H1 (cell line): Measurements from ENCODE around the gene SORCS3. TPM values are rescaled to one million over a fixed set of nuclear protein-coding genes. Genes with fewer than 3 reads are reported as not detected.

Experiments used
- CTCF ChIA-PET: fragments of 300-600 bp; sonication (Branson Sonifier 250); formaldehyde crosslinking; loops from one replicate; lab custom pipeline; 2021; ENCODE audit not compliant: partially characterized antibody; lab: Charles Lee
- POLR2A ChIA-PET: fragments of 300-600 bp; sonication (Branson Sonifier 250); formaldehyde crosslinking; loops from one replicate; lab custom pipeline; 2021; ENCODE audit warnings: inconsistent platforms; ENCODE audit not compliant: partially characterized antibody; lab: Charles Lee
- DNase-seq, 2 experiments: peaks; one replicate each; pipeline versions ENCODE4 v3.0.0 to v3.0.0-alpha.2; 2010 to 2022; ENCODE audit warnings: low spot score in 2 of 2, low read depth in 1 of 2, mixed read lengths in 1 of 2
- FAIRE-seq: peaks from 2 replicates; lab custom pipeline; 2011; peaks lifted over from hg19 to GRCh38; lab: Jason Lieb, UNC
- H2AFZ ChIP-seq: 2 replicates; pipeline ENCODE4 v1.8.1; 2012; ENCODE audit warnings: low read length, inconsistent platforms
- H2AK5ac ChIP-seq: 2 replicates; pipeline ENCODE4 v1.6.1; 2013; ENCODE audit warnings: low read depth, low read length
- H2BK120ac ChIP-seq: replicated peaks from 2 replicates; pipeline ENCODE3; 2013; ENCODE audit warnings: low read depth, low read length, inconsistent platforms
- H2BK12ac ChIP-seq: 2 replicates; pipeline ENCODE4 v1.6.1; 2013; ENCODE audit warnings: low read depth, low read length
- H2BK15ac ChIP-seq: 2 replicates; pipeline ENCODE4 v1.6.1; 2013; ENCODE audit warnings: low read length
- H2BK20ac ChIP-seq: 2 replicates; pipeline ENCODE4 v1.6.1; 2013; ENCODE audit warnings: low read length
- H2BK5ac ChIP-seq: 2 replicates; pipeline ENCODE4 v1.6.1; 2013; ENCODE audit warnings: low read depth, low read length
- H3K14ac ChIP-seq: 2 replicates; pipeline ENCODE4 v1.6.1; 2013; ENCODE audit warnings: inconsistent platforms; ENCODE audit not compliant: insufficient read length
- H3K18ac ChIP-seq: 2 replicates; pipeline ENCODE4 v1.6.1; 2013; ENCODE audit warnings: low read length; ENCODE audit errors: extremely low read depth
- H3K23ac ChIP-seq: 2 replicates; pipeline ENCODE4 v1.6.1; 2013; ENCODE audit warnings: inconsistent platforms; ENCODE audit not compliant: insufficient read length
- H3K23me2 ChIP-seq: 2 replicates; pipeline ENCODE4 v1.6.1; 2013; ENCODE audit warnings: low read depth, low read length
- H3K27ac ChIP-seq: 2 replicates; pipeline ENCODE4 v1.6.1; 2011; ENCODE audit warnings: low read depth, low read length, inconsistent platforms
- H3K27me3 ChIP-seq, 4 experiments: replicated peaks in 1 of 4; 1 replicate in 1 of 4; 2 replicates in 3 of 4; pipeline versions ENCODE4 v1.6.1 to v1.8.1; 2011 to 2013; ENCODE audit warnings: low read length in 3 of 4, mild to moderate bottlenecking in 3 of 4, inconsistent platforms in 2 of 4, mixed read lengths in 2 of 4, moderate library complexity in 1 of 4; ENCODE audit not compliant: control insufficient read depth in 3 of 4, insufficient read depth in 3 of 4; ENCODE audit errors: extremely low read depth in 1 of 4
- H3K36me3 ChIP-seq, 4 experiments: 2 replicates each; pipeline versions ENCODE4 v1.6.1 to v1.8.1; 2011 to 2013; ENCODE audit warnings: mild to moderate bottlenecking in 4 of 4, low read length in 3 of 4, moderate library complexity in 2 of 4, control low read depth in 1 of 4, inconsistent platforms in 1 of 4; ENCODE audit not compliant: insufficient read depth in 4 of 4, control insufficient read depth in 2 of 4
- H3K4ac ChIP-seq: replicated peaks from 2 replicates; pipeline ENCODE3; 2013; ENCODE audit warnings: low read length, low read depth, mixed read lengths, inconsistent platforms; ENCODE audit not compliant: insufficient read length
- H3K4me1 ChIP-seq, 4 experiments: replicated peaks in 1 of 4; 1 replicate in 1 of 4; 2 replicates in 3 of 4; pipeline versions ENCODE4 v1.6.1 to v1.8.1; 2011 to 2013; ENCODE audit warnings: low read length in 3 of 4, inconsistent platforms in 2 of 4, mixed read lengths in 1 of 4; ENCODE audit not compliant: insufficient read depth in 4 of 4, control insufficient read depth in 3 of 4
- H3K4me2 ChIP-seq, 2 experiments: 2 replicates each; pipeline versions ENCODE4 v1.6.1 to v1.8.1; 2011 to 2013; ENCODE audit warnings: low read depth in 2 of 2, low read length in 2 of 2, control low read depth in 1 of 2, inconsistent platforms in 1 of 2, mild to moderate bottlenecking in 1 of 2; ENCODE audit not compliant: insufficient read depth in 1 of 2
- H3K4me3 ChIP-seq, 4 experiments: fragments of 200-600, 300-600 bp in 1 of 4; sonication (generic), shearing (Covaris generic), sonication (Bioruptor Twin) in 1 of 4; 2 replicates each; pipeline versions ENCODE4 v1.5.1 to v1.8.1; 2011 to 2016; ENCODE audit warnings: low read length in 4 of 4, low read depth in 3 of 4, control low read depth in 2 of 4, inconsistent platforms in 2 of 4, mild to moderate bottlenecking in 2 of 4, mixed read lengths in 1 of 4, moderate library complexity in 1 of 4; ENCODE audit not compliant: insufficient read depth in 2 of 4; ENCODE audit errors: extremely low read depth in 1 of 4
- H3K56ac ChIP-seq: replicated peaks from 2 replicates; pipeline ENCODE3; 2013; ENCODE audit warnings: low read depth, mild to moderate bottlenecking, mixed read lengths, low read length, inconsistent platforms; ENCODE audit not compliant: insufficient read length
- H3K79me1 ChIP-seq: 2 replicates; pipeline ENCODE4 v1.6.1; 2013; ENCODE audit warnings: low read depth, low read length, control low read depth
- H3K79me2 ChIP-seq, 2 experiments: 2 replicates each; pipeline versions ENCODE4 v1.6.1 to v1.8.1; 2012 to 2013; ENCODE audit warnings: low read length in 2 of 2, mild to moderate bottlenecking in 2 of 2, inconsistent platforms in 1 of 2; ENCODE audit not compliant: insufficient read depth in 2 of 2, control insufficient read depth in 1 of 2
- H3K9ac ChIP-seq, 4 experiments: replicated peaks in 1 of 4; 1 replicate in 1 of 4; 2 replicates in 3 of 4; pipeline versions ENCODE4 v1.6.1 to v1.8.1; 2011 to 2013; ENCODE audit warnings: low read depth in 3 of 4, low read length in 3 of 4, control low read depth in 2 of 4, mild to moderate bottlenecking in 2 of 4, moderate library complexity in 2 of 4, inconsistent platforms in 1 of 4; ENCODE audit errors: extremely low read depth in 1 of 4
- H3K9me3 ChIP-seq, 2 experiments: 2 replicates each; pipeline versions ENCODE4 v1.6.1 to v1.8.1; 2012 to 2013; ENCODE audit warnings: mild to moderate bottlenecking in 2 of 2, moderate library complexity in 2 of 2, control low read depth in 1 of 2, inconsistent platforms in 1 of 2, low read depth in 1 of 2, low read length in 1 of 2, mixed read lengths in 1 of 2; ENCODE audit not compliant: insufficient read depth in 2 of 2
- H4K20me1 ChIP-seq, 2 experiments: replicated peaks in 1 of 2; 2 replicates each; pipeline versions ENCODE3 to v1.8.1; 2011 to 2013; ENCODE audit warnings: inconsistent platforms in 2 of 2, low read length in 2 of 2, mild to moderate bottlenecking in 1 of 2; ENCODE audit not compliant: insufficient read depth in 2 of 2, control insufficient read depth in 1 of 2
- H4K5ac ChIP-seq: 2 replicates; pipeline ENCODE4 v1.6.1; 2013; ENCODE audit warnings: low read length, low read depth, mixed read lengths, inconsistent platforms; ENCODE audit not compliant: insufficient read length
- H4K8ac ChIP-seq: 2 replicates; pipeline ENCODE4 v1.8.0; 2013; ENCODE audit warnings: mild to moderate bottlenecking, moderate library complexity, low read length, inconsistent platforms; ENCODE audit not compliant: insufficient read depth; ENCODE audit errors: extremely low read depth
- H4K91ac ChIP-seq: replicated peaks from 2 replicates; pipeline ENCODE3; 2013; ENCODE audit warnings: low read length, mixed read lengths, inconsistent platforms; ENCODE audit not compliant: insufficient read length
- BACH1 ChIP-seq: IDR thresholded peaks from 2 replicates; pipeline ENCODE4 v1.6.1; 2012; ENCODE audit warnings: low read length, improper control_type of control experiment
- CHD2 ChIP-seq: IDR thresholded peaks from 2 replicates; pipeline ENCODE4 v1.6.1; 2012; ENCODE audit warnings: low read length, improper control_type of control experiment
- EZH2 ChIP-seq: fragments of 200-600 bp; sonication (generic); IDR thresholded peaks from 2 replicates; pipeline ENCODE4 v1.7.1; 2012; ENCODE audit warnings: low read depth, mild to moderate bottlenecking, moderate library complexity, low read length, inconsistent platforms; ENCODE audit not compliant: severe bottlenecking
- GTF2F1 ChIP-seq: IDR thresholded peaks from 2 replicates; pipeline ENCODE4 v1.6.1; 2012; ENCODE audit warnings: low read depth, low read length, improper control_type of control experiment, borderline replicate concordance
- HDAC2 ChIP-seq, 2 experiments: fragments of 300-600 bp in 1 of 2; sonication (generic) in 1 of 2; IDR thresholded peaks; 2 replicates each; pipeline ENCODE4 v1.6.1; 2011 to 2012; ENCODE audit warnings: low read depth in 2 of 2, low read length in 2 of 2, mild to moderate bottlenecking in 2 of 2, moderate library complexity in 2 of 2, borderline replicate concordance in 1 of 2, inconsistent platforms in 1 of 2
- HDAC6 ChIP-seq: IDR thresholded peaks from one replicate; pipeline ENCODE4 v1.7.1; 2012; ENCODE audit warnings: low read depth, mild to moderate bottlenecking, inconsistent platforms, low read length, moderate library complexity
- JUND ChIP-seq: IDR thresholded peaks from 2 replicates; pipeline ENCODE4 v1.6.1; 2011; ENCODE audit warnings: mild to moderate bottlenecking, improper control_type of control experiment, low read length
- MAFK ChIP-seq: IDR thresholded peaks from 2 replicates; pipeline ENCODE4 v1.6.1; 2012; ENCODE audit warnings: low read depth, mild to moderate bottlenecking, improper control_type of control experiment, low read length
- NRF1 ChIP-seq: IDR thresholded peaks from 2 replicates; pipeline ENCODE4 v1.6.1; 2011; ENCODE audit warnings: mild to moderate bottlenecking, low read depth, low read length, improper control_type of control experiment
- POLR2AphosphoS5 ChIP-seq: IDR thresholded peaks from 2 replicates; pipeline ENCODE4 v1.6.1; 2011; ENCODE audit warnings: low read depth, low read length
- RNF2 ChIP-seq: fragments of 200-900, 300-1000 bp; sonication (generic); IDR thresholded peaks from 2 replicates; pipeline ENCODE4 v1.7.1; 2016; ENCODE audit warnings: borderline replicate concordance, low read depth, mild to moderate bottlenecking, antibody characterized with exemption, low read length; ENCODE audit not compliant: poor library complexity, severe bottlenecking; ENCODE audit errors: missing control alignments
- SAP30 ChIP-seq: fragments of 300-600 bp; sonication (generic); IDR thresholded peaks from 2 replicates; pipeline ENCODE4 v1.7.1; 2012; ENCODE audit warnings: low read length, moderate library complexity, mild to moderate bottlenecking, inconsistent platforms; ENCODE audit not compliant: insufficient read depth, insufficient replicate concordance
- SP2 ChIP-seq: IDR thresholded peaks from 2 replicates; pipeline ENCODE4 v1.6.1; 2012; ENCODE audit warnings: mild to moderate bottlenecking, low read length, inconsistent platforms
- SRF ChIP-seq: IDR thresholded peaks from 2 replicates; pipeline ENCODE4 v1.6.1; 2011; ENCODE audit warnings: mild to moderate bottlenecking, low read depth, low read length, moderate library complexity
- TBP ChIP-seq: IDR thresholded peaks from 2 replicates; pipeline ENCODE4 v1.6.1; 2011; ENCODE audit warnings: low read depth, low read length, improper control_type of control experiment
- WGBS, 2 experiments: shearing (Covaris generic) in 1 of 2; methylation state at CpG; one replicate each; pipeline versions ENCODE4 v1.1.6 to v1.1.7; 2013 to 2015; ENCODE audit warnings: low lambda C conversion rate in 2 of 2, mixed read lengths in 2 of 2, inconsistent platforms in 1 of 2, low coverage in 1 of 2, missing lambda C conversion rate in 1 of 2; ENCODE audit not compliant: insufficient replicate concordance in 2 of 2, insufficient coverage in 1 of 2, insufficient read length in 1 of 2; ENCODE audit errors: extremely low coverage in 1 of 2, missing lambda C conversion rate in 1 of 2; 5-methylcytosine and 5-hydroxymethylcytosine counted together
- polyA plus RNA-seq, 7 experiments: library from polyadenylated mRNA; depleted of rRNA in 3 of 7; stranded (reverse) in 5 of 7; unstranded in 2 of 7; fragments of >200 nt in 5 of 7; fragments of 200-250 nt in 2 of 7; gene quantifications; 1 replicate in 5 of 7; 2 replicates in 1 of 7; 4 replicates in 1 of 7; pipeline versions ENCODE4 v1.2.1 to v1.2.3, GENCODE V29; 2011 to 2013; ENCODE audit warnings: missing spikeins in 2 of 7, mixed read lengths in 2 of 7
- total RNA-seq: library from RNA; stranded (reverse); fragmentation: NEBNext Ultra II Directional; extraction: Animal tissue kit (Norgen Biotek cat#: 25700); gene quantifications from 2 replicates; pipeline ENCODE4 v1.2.1, GENCODE V29; 2021

The SORCS3 gene
- total and polyA plus RNA-seq, 2 of the 8 experiments (the other 6 are each of a cell fraction or from before 2014, with no cell fraction given): 0.26 to 0.88 TPM

DNA sequence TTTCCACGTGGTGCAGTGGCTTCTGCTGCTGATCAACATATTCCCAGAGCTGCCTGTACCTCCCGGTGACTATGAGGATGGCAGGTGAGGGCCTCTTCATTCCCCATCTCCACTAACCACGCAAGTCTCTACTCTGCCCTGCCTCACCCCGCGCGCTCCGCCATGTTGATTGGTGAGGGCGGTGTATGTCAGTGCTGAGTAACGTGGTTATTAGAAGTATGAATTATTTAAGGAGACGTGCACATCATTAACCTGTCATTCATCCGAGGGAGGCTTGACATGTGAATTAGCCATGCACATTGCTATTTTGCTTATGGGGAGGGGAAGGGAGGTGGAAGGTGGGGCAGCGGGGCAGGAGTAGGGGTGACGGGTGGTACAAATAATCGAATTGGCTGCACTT, 138.6 kb downstream of the SORCS3 start:
- Histone ChIP-seq H3K56ac (no peak overlapping the region), H2BK20ac (no peak overlapping the region), H4K8ac (no peak overlapping the region), H4K5ac (no peak overlapping the region), H3K9me3 (no peaks in the 10 kb centered on the region), H4K20me1 (no peaks in the 10 kb centered on the region), H3K23ac (no peak overlapping the region), H3K36me3 (no peaks in the 10 kb centered on the region), H2BK15ac (no peak overlapping the region), H2BK120ac (no peak overlapping the region), H3K79me2 (no peaks in the 10 kb centered on the region), H3K27me3 (no peaks in the 10 kb centered on the region), H3K27ac (no peak overlapping the region), H2BK12ac (no peak overlapping the region), H4K91ac (no peak overlapping the region), H2AK5ac (no peak overlapping the region), H3K23me2 (no peaks in the 10 kb centered on the region), H3K9ac (no peak overlapping the region), H3K4me3 (no peak overlapping the region), H3K4me1 (peaks cover 0 to 3% (median under 1%) of the 10 kb centered on the region in 4 experiments; a peak in 2 of 7 replicates), H2AFZ (no peak overlapping the region), H3K18ac (no peak overlapping the region), H3K79me1 (no peaks in the 10 kb centered on the region), H3K4me2 (no peak overlapping the region), H3K14ac (no peak overlapping the region), H3K4ac (no peak overlapping the region), H2BK5ac (no peak overlapping the region)
- POLR2A ChIA-PET: no interaction called here
- CTCF ChIA-PET: interaction anchor here (1.7 to 2.2 kb wide), 2 partner anchors 111 to 141 kb away, joined by 3 to 6 read pairs; no protein-coding TSS in a partner anchor
- DNase-seq (no peak), FAIRE-seq (no peak)
- 92% methylated on average over 12 of the region's 14 CpGs; no CpG with 5 or more reads in 1 of the 2 experiments for WGBS, 2 experiments
- TF ChIP-seq HDAC6 (no peak), SRF (no peak), BACH1 (no peak), RNF2 (no peak), MAFK (no peak), SP2 (no peak), NRF1 (no peak), SAP30 (no peak), JUND (no peak), HDAC2 (IDR thresholded peaks at IDR 0.05; ENCODE audit: borderline replicate concordance in 1 of 2, low read depth in 2 of 2, low read length in 2 of 2) (no peak), CHD2 (no peak), EZH2 (no peak), GTF2F1 (no peak), TBP (no peak), POLR2AphosphoS5 (no peak)
